K562 (cell line): Measurements from ENCODE around the gene DOCK6. TPM values are rescaled to one million over a fixed set of nuclear protein-coding genes. Genes with fewer than 3 reads are reported as not detected.

ENCODE experiments used
- ATAC-seq: fragments of 200-7000 bp; cut with Tn5 transposase; 3 replicates; pipeline ENCODE4 v1.9.1; 2020; ENCODE audit warnings: moderate library complexity
- BruUV-seq: library from RNA; stranded (reverse); fragments of 400-500 nt; replicated peaks from 2 replicates; lab custom pipeline; 2021; lab: Mats Ljungman, UMichigan
- CTCF ChIA-PET: fragments of 300-600 bp; formaldehyde crosslinking; extraction: SDS; loops from one replicate; lab custom pipeline; 2021; ENCODE audit warnings: low intra/inter-chr PET ratio; lab: Yijun Ruan, JAX
- POLR2A ChIA-PET: fragments of 300-600, 350-650 bp; sonication (Branson Sonifier 250); formaldehyde crosslinking; extraction: SDS; loops from one replicate; lab custom pipeline; 2021; ENCODE audit warnings: antibody characterized with exemption, inconsistent platforms; lab: Yijun Ruan, JAX
- DNase-seq, 4 experiments: peaks; one replicate each; pipeline versions ENCODE4 v3.0.0 to v3.0.0-alpha.2; 2011 to 2018; ENCODE audit warnings: low spot score in 3 of 4, mixed read lengths in 3 of 4; ENCODE audit errors: extremely low read depth in 1 of 4
- FAIRE-seq: peaks from 2 replicates; lab custom pipeline; 2011; peaks lifted over from hg19 to GRCh38; lab: Jason Lieb, UNC
- H2AFZ ChIP-seq: 2 replicates; pipeline ENCODE4 v1.6.0; 2011; ENCODE audit warnings: low read depth, low read length, control low read depth, inconsistent platforms
- H3K27ac ChIP-seq: fragments of 200-600 bp; 3 replicates; pipeline ENCODE4 v1.8.0; 2011; ENCODE audit warnings: low read depth, mild to moderate bottlenecking, control low read depth, inconsistent platforms, low read length, moderate library complexity, mixed read lengths; ENCODE audit errors: extremely low read depth
- H3K27me3 ChIP-seq, 2 experiments: fragments of 300-600 bp in 1 of 2; 2 replicates in 1 of 2; 3 replicates in 1 of 2; pipeline versions ENCODE4 v1.6.0 to v1.8.0; 2011; ENCODE audit warnings: inconsistent platforms in 2 of 2, low read length in 2 of 2, mild to moderate bottlenecking in 1 of 2, mixed read lengths in 1 of 2, moderate library complexity in 1 of 2; ENCODE audit not compliant: control insufficient read depth in 2 of 2, insufficient read depth in 2 of 2
- H3K36me3 ChIP-seq: fragments of 300-600 bp; 3 replicates; pipeline ENCODE4 v1.8.0; 2011; ENCODE audit warnings: mild to moderate bottlenecking, low read length, inconsistent platforms; ENCODE audit not compliant: control insufficient read depth, insufficient read depth
- H3K4me1 ChIP-seq, 2 experiments: fragments of 200-600 bp in 1 of 2; replicated peaks in 1 of 2; 2 replicates in 1 of 2; 3 replicates in 1 of 2; pipeline versions ENCODE4 v1.5.1 to v1.8.0; 2011; ENCODE audit warnings: inconsistent platforms in 2 of 2, low read length in 2 of 2, mild to moderate bottlenecking in 1 of 2, mixed read lengths in 1 of 2, moderate library complexity in 1 of 2; ENCODE audit not compliant: control insufficient read depth in 2 of 2, insufficient read depth in 2 of 2
- H3K4me2 ChIP-seq: 2 replicates; pipeline ENCODE4 v1.6.1; 2011; ENCODE audit warnings: low read length, control low read depth, inconsistent platforms, mixed read lengths; ENCODE audit not compliant: insufficient read depth
- H3K4me3 ChIP-seq: fragments of 200-600 bp; sonication (generic), shearing (Covaris generic); 2 replicates; pipeline ENCODE4 v1.5.1; 2016; ENCODE audit warnings: control low read depth, inconsistent platforms
- H3K79me2 ChIP-seq: fragments of 200-600 bp; 3 replicates; pipeline ENCODE4 v1.8.0; 2011; ENCODE audit warnings: low read length, inconsistent platforms; ENCODE audit not compliant: control insufficient read depth, insufficient read depth
- H3K9ac ChIP-seq, 2 experiments: 2 replicates each; pipeline versions ENCODE4 v1.6.0 to v1.6.1; 2011; ENCODE audit warnings: low read depth in 2 of 2, low read length in 2 of 2, control low read depth in 1 of 2, inconsistent platforms in 1 of 2, mild to moderate bottlenecking in 1 of 2, mixed read lengths in 1 of 2; ENCODE audit not compliant: insufficient read depth in 1 of 2
- H3K9me1 ChIP-seq: one replicate; pipeline ENCODE4 v1.6.0; 2011; ENCODE audit warnings: inconsistent platforms, mild to moderate bottlenecking, low read length, moderate library complexity; ENCODE audit not compliant: control insufficient read depth, insufficient read depth
- H3K9me3 ChIP-seq: replicated peaks from 2 replicates; pipeline ENCODE4 v1.5.1; 2011; ENCODE audit warnings: low read depth, low read length, inconsistent platforms; ENCODE audit not compliant: control insufficient read depth, insufficient read depth
- H4K20me1 ChIP-seq: replicated peaks from 2 replicates; pipeline ENCODE4 v1.6.1; 2011; ENCODE audit warnings: low read length, inconsistent platforms, mixed read lengths; ENCODE audit not compliant: control insufficient read depth, insufficient read depth
- BCOR ChIP-seq: fragments of 450-650 bp; IDR thresholded peaks from 2 replicates; pipeline ENCODE4 v1.6.1; 2016
- CHD4 ChIP-seq: fragments of 200-600 bp; sonication (generic); IDR thresholded peaks from 3 replicates; pipeline ENCODE4 v1.6.1; 2012; ENCODE audit warnings: low read depth, mild to moderate bottlenecking, mixed read lengths, low read length, inconsistent platforms; ENCODE audit not compliant: insufficient read depth, insufficient replicate concordance, poor library complexity, severe bottlenecking
- ESRRA ChIP-seq: fragments of 450-650 bp; IDR thresholded peaks from 2 replicates; pipeline ENCODE4 v1.6.1; 2014; ENCODE audit warnings: low read depth, mild to moderate bottlenecking, moderate library complexity, borderline replicate concordance
- FOXK1 ChIP-seq: sonication (generic); formaldehyde crosslinking; IDR thresholded peaks from 2 replicates; pipeline ENCODE4 v1.8.0; 2022; ENCODE audit warnings: missing genetic modification reagents, mild to moderate bottlenecking, borderline replicate concordance
- GABPA ChIP-seq: fragments of 200-800 bp; sonication (Bioruptor generic); conservative IDR thresholded peaks from 2 replicates; pipeline ENCODE4 v1.6.1; 2016; ENCODE audit warnings: low read depth, missing genetic modification characterization, missing compliant biosample characterization
- GABPB1 ChIP-seq: sonication (generic); formaldehyde crosslinking; IDR thresholded peaks from 2 replicates; pipeline ENCODE4 v1.8.0; 2022; ENCODE audit warnings: mild to moderate bottlenecking, missing genetic modification reagents
- HDAC3 ChIP-seq: fragments of 450-650 bp; IDR thresholded peaks from 2 replicates; pipeline ENCODE4 v1.6.1; 2018; ENCODE audit warnings: borderline replicate concordance, mild to moderate bottlenecking, moderate library complexity; ENCODE audit not compliant: partially characterized antibody
- HSF4 ChIP-seq: fragments of 250-450 bp; sonication (Bioruptor Pico); IDR thresholded peaks from 2 replicates; pipeline ENCODE4 v2.1.2; 2022; ENCODE audit warnings: mild to moderate bottlenecking, moderate library complexity, borderline replicate concordance
- JUND ChIP-seq, 2 experiments: IDR thresholded peaks; 2 replicates in 1 of 2; 3 replicates in 1 of 2; pipeline ENCODE4 v1.6.1; 2011; ENCODE audit warnings: borderline replicate concordance in 2 of 2, low read depth in 2 of 2, low read length in 2 of 2, improper control_type of control experiment in 1 of 2, missing biosample characterization in 1 of 2, missing genetic modification characterization in 1 of 2, missing genetic modification reagents in 1 of 2
- MTA2 ChIP-seq: fragments of 450-650 bp; IDR thresholded peaks from 2 replicates; pipeline ENCODE4 v1.6.1; 2016; ENCODE audit warnings: low read depth
- NCOR1 ChIP-seq: fragments of 450-650 bp; IDR thresholded peaks from 2 replicates; pipeline ENCODE4 v1.6.1; 2016; ENCODE audit warnings: mild to moderate bottlenecking, moderate library complexity
- NR3C1 ChIP-seq: sonication (generic); formaldehyde crosslinking; IDR thresholded peaks from 2 replicates; pipeline ENCODE4 v1.8.1; 2022; ENCODE audit warnings: missing genetic modification reagents
- PML ChIP-seq: IDR thresholded peaks from 2 replicates; pipeline ENCODE4 v1.6.1; 2012; ENCODE audit warnings: low read length, inconsistent platforms
- RBM25 ChIP-seq: fragments of 200-400 bp; formaldehyde crosslinking; IDR thresholded peaks from 2 replicates; pipeline ENCODE4 v1.6.1; 2018; ENCODE audit warnings: low read length, low read depth, moderate library complexity; ENCODE audit not compliant: severe bottlenecking
- SOX6 ChIP-seq: fragments of 450-650 bp; IDR thresholded peaks from 2 replicates; pipeline ENCODE4 v1.6.1; 2014; ENCODE audit warnings: mild to moderate bottlenecking
- STAT5A ChIP-seq: IDR thresholded peaks from 2 replicates; pipeline ENCODE4 v1.6.1; 2012; ENCODE audit warnings: low read length, inconsistent platforms, borderline replicate concordance
- TARDBP ChIP-seq: fragments of 450-650 bp; IDR thresholded peaks from 2 replicates; pipeline ENCODE4 v1.6.1; 2016
- TFE3 ChIP-seq: fragments of 450-650 bp; formaldehyde crosslinking; IDR thresholded peaks from 2 replicates; pipeline ENCODE4 v1.4.0; 2020; ENCODE audit warnings: mild to moderate bottlenecking, mixed read lengths
- ZFP36 ChIP-seq: fragments of 150-350 bp; IDR thresholded peaks from 2 replicates; pipeline ENCODE4 v1.6.1; 2018; ENCODE audit warnings: low read length, low read depth; ENCODE audit not compliant: partially characterized antibody
- ZKSCAN8 ChIP-seq: fragments of 200-800 bp; sonication (Bioruptor generic); IDR thresholded peaks from 2 replicates; pipeline ENCODE4 v1.6.1; 2016; ENCODE audit warnings: missing genetic modification characterization, missing compliant biosample characterization
- ZNF263 ChIP-seq: sonication (generic); formaldehyde crosslinking; IDR thresholded peaks from 2 replicates; pipeline ENCODE4 v1.8.0; 2022; ENCODE audit warnings: mild to moderate bottlenecking, missing genetic modification reagents, borderline replicate concordance
- ZNF589 ChIP-seq: fragments of 200-800 bp; sonication (Bioruptor generic); IDR thresholded peaks from 2 replicates; pipeline ENCODE4 v1.6.1; 2016; ENCODE audit warnings: low read depth, missing genetic modification characterization, missing compliant biosample characterization
- WGBS: fragments of 100-300 bp; shearing (Covaris generic); methylation state at CpG from one replicate; pipeline ENCODE4 v1.1.6; 2016; ENCODE audit warnings: low coverage, mixed read lengths; ENCODE audit not compliant: insufficient coverage; ENCODE audit errors: missing lambda C conversion rate; 5-methylcytosine and 5-hydroxymethylcytosine counted together
- in situ Hi-C: fragments of 300-500 bp; cut with MboI; formaldehyde crosslinking; loops from 4 replicates; pipeline ENCODE4 v1.15.0; 2018; ENCODE audit warnings: inconsistent platforms, mixed read lengths
- intact Hi-C: fragments of 100-400 bp; cut with micrococcal nuclease; formaldehyde crosslinking; loops from 2 replicates; pipeline ENCODE4 v1.14.2; 2022
- polyA plus RNA-seq, 8 experiments: library from polyadenylated mRNA; depleted of rRNA in 4 of 8; stranded (reverse) in 5 of 8; unstranded in 3 of 8; fragments of >200 nt; fragmentation: Nextera tagmentation in 2 of 8; fragmentation: Illumina TruSeq in 1 of 8; extraction: Ambion mirVana in 2 of 8; extraction: Trizol in 1 of 8; gene quantifications; 2 replicates each; pipeline versions ENCODE4 v1.2.1 to v1.2.3, GENCODE V29; 2011 to 2014; ENCODE audit warnings: inconsistent platforms in 1 of 8, missing spikeins in 1 of 8
- total RNA-seq, 7 experiments: library from RNA; depleted of rRNA in 6 of 7; stranded (reverse); fragments of >200 nt in 6 of 7; fragmentation: Illumina TruSeq in 2 of 7; extraction: Trizol in 2 of 7; gene quantifications; 2 replicates each; pipeline versions ENCODE4 v1.2.1 to v1.2.3, GENCODE V29; 2011 to 2021; ENCODE audit warnings: low replicate concordance in 1 of 7

The DOCK6 gene
- total and polyA plus RNA-seq, 9 of the 15 experiments (the other 6 are each of a cell fraction or from before 2014, with no cell fraction given): 0.35 to 19.3 (median 3.8) TPM

DNA sequence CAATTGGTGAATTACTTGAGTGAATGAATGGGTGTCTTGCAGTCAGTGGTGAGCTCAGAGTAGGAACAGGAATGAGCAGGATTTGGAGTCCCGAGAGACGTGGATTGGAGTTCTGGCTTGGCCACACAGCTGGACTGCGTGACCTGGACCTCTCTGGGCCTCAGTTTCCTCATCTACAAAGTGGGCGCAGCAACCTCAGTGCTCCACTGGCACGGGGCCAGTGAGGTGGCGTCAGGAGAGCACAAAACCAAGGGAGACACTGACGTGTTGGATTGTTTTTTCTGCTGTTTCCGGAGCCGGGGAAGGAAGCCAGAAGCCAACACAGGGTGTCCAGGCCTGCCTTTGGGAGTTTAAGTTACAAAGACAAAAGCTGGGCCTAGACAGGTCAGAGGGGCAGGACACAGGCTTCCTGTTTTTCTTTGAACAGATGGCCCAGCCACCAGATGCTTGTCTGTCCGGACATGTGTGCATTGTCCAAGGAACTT lies 6.5 kb upstream of the DOCK6 start:
- Histone ChIP-seq H3K27ac (peak overlapping the region; percentile 46; the same call in 1 of the 3 replicates), H3K27me3 (peaks cover 0 to 2% of the 10 kb centered on the region in 2 experiments; a peak in 2 of 5 replicates), H3K36me3 (no peaks in the 10 kb centered on the region), H2AFZ (peak overlapping the region; percentile 10; the same call in 1 of the 2 replicates), H4K20me1 (0 out of 2 replicates have a peak, but pooled peaks cover 3% of the 10 kb centered on the region), H3K9me3 (no peaks in the 10 kb centered on the region), H3K4me3 (no peak overlapping the region), H3K79me2 (no peaks in the 10 kb centered on the region), H3K4me2 (no peak overlapping the region), H3K9ac (peak overlapping the region in 1 of 2 experiments; percentile 24; a peak in 1 of 4 replicates), H3K9me1 (no peaks in the 10 kb centered on the region), H3K4me1 (peaks cover 10 to 12% of the 10 kb centered on the region in 2 experiments; a peak in 3 of 5 replicates)
- ChIA-PET CTCF (interaction anchor here (0.6 kb wide), 1 partner anchor 56 kb away, joined by 3 read pairs; no protein-coding TSS in a partner anchor), POLR2A (no interaction called here)
- ATAC-seq: peak; percentile 77
- in situ Hi-C loops: no loop called here
- BruUV-seq: no TSS peak
- DNase-seq: peak; percentile 38 to 72 (median 52)
- peak; percentile 78 for FAIRE-seq
- WGBS: 20% methylated on average over 10 of the region's 10 CpGs
- intact Hi-C loops: no loop called here
- TF ChIP-seq ZFP36: no peak
- no peak for TF ChIP-seq HDAC3
- peak; percentile 62 for TF ChIP-seq PML
- peak; percentile 43; the same call in 1 of the 2 replicates for TF ChIP-seq ZNF263 (CRISPR knock-in tag)
- no peak for TF ChIP-seq TARDBP
- no peak for TF ChIP-seq JUND (IDR thresholded peaks at IDR 0.05; ENCODE audit: borderline replicate concordance, low read depth, low read length)
- peak; percentile 16; the same call in 1 of the 3 replicates for TF ChIP-seq JUND (tag; IDR thresholded peaks at IDR 0.05; ENCODE audit: borderline replicate concordance, low read depth, low read length)
- no peak; the same call in 1 of the 2 replicates for TF ChIP-seq NCOR1
- peak; percentile 99 for TF ChIP-seq RBM25
- TF ChIP-seq GABPA (tag): peak; percentile 62
- peak; percentile 21; the same call in 1 of the 2 replicates for TF ChIP-seq ZKSCAN8
- TF ChIP-seq TFE3 (CRISPR knock-in tag): no peak
- peak; percentile 52; the same call in 1 of the 2 replicates for TF ChIP-seq MTA2
- TF ChIP-seq SOX6: peak; percentile 81
- TF ChIP-seq BCOR: peak; percentile 98
- TF ChIP-seq STAT5A: peak; percentile 55; the same call in 1 of the 2 replicates
- peak; percentile 62; the same call in 1 of the 2 replicates for TF ChIP-seq FOXK1 (CRISPR knock-in tag)
- no peak for TF ChIP-seq HSF4 (CRISPR knock-in tag)
- TF ChIP-seq GABPB1 (CRISPR knock-in tag): peak; percentile 72
- no peak for TF ChIP-seq NR3C1
- TF ChIP-seq ESRRA: peak; percentile 34; the same call in 1 of the 2 replicates
- peak; percentile 60; the same call in 1 of the 2 replicates for TF ChIP-seq ZNF589 (CRISPR knock-in tag)
- peak; percentile 91 for TF ChIP-seq CHD4
